SU-DHL-6 (cell line): ENCODE measurements around the gene NTM.

ENCODE experiments used
- EZH2phosphoT487 ChIP-seq: fragments of 200-600 bp; sonication (generic), shearing (Covaris generic); conservative IDR thresholded peaks from 2 replicates; pipeline ENCODE4 v1.6.1; 2018; ENCODE audit warnings: mild to moderate bottlenecking, antibody characterized with exemption, low read length, moderate library complexity, mixed read lengths
- TF ChIP-seq, protein P1 (sequence below): fragments of 200-600 bp; sonication (generic); IDR thresholded peaks from one replicate; pipeline ENCODE4 v1.5.1; 2017; ENCODE audit warnings: antibody characterized with exemption, mild to moderate bottlenecking, low read length, moderate library complexity; ENCODE audit not compliant: insufficient read depth, poor library complexity, severe bottlenecking

DNA sequence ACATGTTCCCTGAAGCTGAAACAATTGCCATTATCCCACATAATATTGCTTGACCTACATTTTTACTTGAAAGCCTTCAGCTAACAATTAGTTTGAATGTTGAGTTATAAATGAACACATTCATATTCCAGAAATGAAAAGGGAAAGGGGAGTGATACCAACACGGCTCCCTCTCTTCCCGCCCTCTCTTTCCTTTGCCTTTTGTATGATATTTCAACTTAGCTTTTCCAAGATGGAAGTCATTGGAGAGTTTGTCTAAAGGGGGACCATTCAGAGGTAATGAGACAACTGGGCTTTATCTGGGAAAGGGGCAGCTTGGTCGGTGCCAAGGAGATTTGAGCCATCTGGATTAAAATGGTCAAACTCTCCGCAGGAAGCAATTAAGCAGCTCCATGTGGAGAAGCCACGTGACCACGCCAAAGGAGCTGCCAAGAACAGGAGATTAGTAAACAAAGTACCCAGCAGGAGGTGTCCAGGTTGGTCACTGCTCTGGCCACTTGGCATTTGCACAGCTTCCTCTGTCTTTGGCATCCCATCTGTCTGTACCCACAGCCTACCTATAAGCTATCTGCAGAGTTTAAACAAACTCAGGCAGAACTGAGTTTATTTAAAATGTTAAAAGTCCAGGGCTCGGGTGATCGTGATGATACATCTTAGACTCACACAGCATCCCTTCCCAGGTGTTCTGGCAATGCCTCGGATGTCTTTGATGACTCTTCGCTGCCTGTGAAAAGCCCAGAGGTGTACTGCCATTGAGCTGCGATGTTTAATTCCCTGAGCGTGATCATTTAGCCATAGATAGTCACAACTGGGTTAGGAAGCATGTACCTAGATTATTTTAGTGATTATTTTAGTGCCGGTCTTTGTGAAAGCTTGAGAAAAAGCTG lies 735.9 kb downstream of the NTM start:
- TF ChIP-seq, protein P1, sequence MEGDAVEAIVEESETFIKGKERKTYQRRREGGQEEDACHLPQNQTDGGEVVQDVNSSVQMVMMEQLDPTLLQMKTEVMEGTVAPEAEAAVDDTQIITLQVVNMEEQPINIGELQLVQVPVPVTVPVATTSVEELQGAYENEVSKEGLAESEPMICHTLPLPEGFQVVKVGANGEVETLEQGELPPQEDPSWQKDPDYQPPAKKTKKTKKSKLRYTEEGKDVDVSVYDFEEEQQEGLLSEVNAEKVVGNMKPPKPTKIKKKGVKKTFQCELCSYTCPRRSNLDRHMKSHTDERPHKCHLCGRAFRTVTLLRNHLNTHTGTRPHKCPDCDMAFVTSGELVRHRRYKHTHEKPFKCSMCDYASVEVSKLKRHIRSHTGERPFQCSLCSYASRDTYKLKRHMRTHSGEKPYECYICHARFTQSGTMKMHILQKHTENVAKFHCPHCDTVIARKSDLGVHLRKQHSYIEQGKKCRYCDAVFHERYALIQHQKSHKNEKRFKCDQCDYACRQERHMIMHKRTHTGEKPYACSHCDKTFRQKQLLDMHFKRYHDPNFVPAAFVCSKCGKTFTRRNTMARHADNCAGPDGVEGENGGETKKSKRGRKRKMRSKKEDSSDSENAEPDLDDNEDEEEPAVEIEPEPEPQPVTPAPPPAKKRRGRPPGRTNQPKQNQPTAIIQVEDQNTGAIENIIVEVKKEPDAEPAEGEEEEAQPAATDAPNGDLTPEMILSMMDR, result no peak
- no peak for TF ChIP-seq EZH2phosphoT487
